ENCODE measurements around the gene MRPL16.
"Not testable (repeated sequence)": the region's sequence is repeated elsewhere in the genome, so short reads cannot be mapped to it uniquely, and the experiment has no call there.

MRPL16 gene

GRCh38 chr11:59812220-59812619, 1.6 kb upstream of the MRPL16 start:
- DNase-seq (ENCODE audit: low read depth), result no peak

- no peak for DNase-seq (ENCODE audit: low read depth)
These were observed 307 bp upstream of the MRPL16 start for GRCh38 chr11:59810911-59811259.

- no peak for DNase-seq (ENCODE audit: low read depth)
These were observed 3.4 kb downstream of the MRPL16 start for GRCh38 chr11:59807047-59807610.

GRCh38 chr11:59804061-59804460, 6.5 kb downstream of the MRPL16 start:
- DNase-seq (ENCODE audit: low read depth), result no peak

GRCh38 chr11:59802639-59803176, 7.9 kb downstream of the MRPL16 start:
- DNase-seq (ENCODE audit: low read depth), result no peak

GRCh38 chr11:59801981-59802638, 8.5 kb downstream of the MRPL16 start:
- DNase-seq (ENCODE audit: low read depth), result no peak

- DNase-seq (ENCODE audit: low read depth), result no peak
These were observed 9.3 kb downstream of the MRPL16 start for GRCh38 chr11:59801160-59801706.

GRCh38 chr11:59800390-59801025, 10.1 kb downstream of the MRPL16 start:
- DNase-seq (ENCODE audit: low read depth), result no peak

GRCh38 chr11:59794417-59794816, 16.2 kb downstream of the MRPL16 start:
- no peak for DNase-seq (ENCODE audit: low read depth)

- no peak for DNase-seq (ENCODE audit: low read depth)
These were observed 18.1 kb downstream of the MRPL16 start for GRCh38 chr11:59792507-59792906.

- no peak for DNase-seq (ENCODE audit: low read depth)
These were observed 18.9 kb downstream of the MRPL16 start for GRCh38 chr11:59791639-59792038.

- DNase-seq (ENCODE audit: low read depth), result no peak
These were observed 22.8 kb downstream of the MRPL16 start for GRCh38 chr11:59787816-59788215.

GRCh38 chr11:59787255-59787588, 23.4 kb downstream of the MRPL16 start:
- DNase-seq (ENCODE audit: low read depth), result no peak

GRCh38 chr11:59785818-59786217, 24.8 kb downstream of the MRPL16 start:
- no peak for DNase-seq (ENCODE audit: low read depth)

GRCh38 chr11:59784441-59784840, 26.1 kb downstream of the MRPL16 start:
- not testable (repeated sequence) for DNase-seq (ENCODE audit: low read depth)

GRCh38 chr11:59783632-59784090, 26.9 kb downstream of the MRPL16 start:
- DNase-seq (ENCODE audit: low read depth), result no peak

- DNase-seq (ENCODE audit: low read depth), result no peak
These were observed 28.5 kb downstream of the MRPL16 start for GRCh38 chr11:59782080-59782479.

GRCh38 chr11:59779487-59779886, 31.1 kb downstream of the MRPL16 start:
- no peak for DNase-seq (ENCODE audit: low read depth)

- no peak for DNase-seq (ENCODE audit: low read depth)
These were observed 32.5 kb downstream of the MRPL16 start for GRCh38 chr11:59778122-59778521.

GRCh38 chr11:59777104-59777503, 33.5 kb downstream of the MRPL16 start:
- DNase-seq (ENCODE audit: low read depth), result no peak

GRCh38 chr11:59776210-59777066, 34.1 kb downstream of the MRPL16 start:
- DNase-seq (ENCODE audit: low read depth), result no peak

- no peak for DNase-seq (ENCODE audit: low read depth)
These were observed 37.5 kb downstream of the MRPL16 start for GRCh38 chr11:59773083-59773440.
